ENCODE measurements around the gene CKB.

CKB gene

GRCh38 chr14:103522649-103523574 is at the start of gene CKB:
Gene CKB, minus strand, starts transcription at chr14:103522830. Its CDS starts 337 bp downstream, at chr14:103522493.
- Histone ChIP-seq H3K9me3 (ENCODE audit: control insufficient read depth, insufficient read depth, low read length) (no peaks in the 10 kb centered on the region), H3K4me1 (ENCODE audit: insufficient read depth, low read length) (peaks cover 5% of the 10 kb centered on the region; the same call in 1 of the 2 replicates), H3K36me3 (ENCODE audit: insufficient read depth, low read length) (no peaks in the 10 kb centered on the region), H3K9ac (ENCODE audit: low read depth, low read length) (peak within 1 kb of the TSS; percentile 76)

- H3K9me3 ChIP-seq (ENCODE audit: control insufficient read depth, insufficient read depth, low read length), result no peaks in the 10 kb centered on the region
- peaks cover 13% of the 10 kb centered on the region for H3K4me1 ChIP-seq (ENCODE audit: insufficient read depth, low read length)
- H3K36me3 ChIP-seq (ENCODE audit: insufficient read depth, low read length), result peaks cover 1% of the 10 kb centered on the region; the same call in 1 of the 2 replicates
- peak overlapping the region; percentile 10; the same call in 1 of the 2 replicates for H3K9ac ChIP-seq (ENCODE audit: low read depth, low read length)
Measured at GRCh38 chr14:103569408-103569807, 46.8 kb upstream of the CKB start.

GRCh38 chr14:103568952-103569351 is 46.3 kb upstream of the CKB start:
- H3K4me1 ChIP-seq (ENCODE audit: insufficient read depth, low read length), result peaks cover 13% of the 10 kb centered on the region
- no peaks in the 10 kb centered on the region for H3K36me3 ChIP-seq (ENCODE audit: insufficient read depth, low read length)
- H3K9ac ChIP-seq (ENCODE audit: low read depth, low read length), result peak overlapping the region; percentile 10; the same call in 1 of the 2 replicates
- no peaks in the 10 kb centered on the region for H3K9me3 ChIP-seq (ENCODE audit: control insufficient read depth, insufficient read depth, low read length)

- no peaks in the 10 kb centered on the region for H3K9me3 ChIP-seq (ENCODE audit: control insufficient read depth, insufficient read depth, low read length)
- peak overlapping the region; percentile 98 for H3K9ac ChIP-seq (ENCODE audit: low read depth, low read length)
- no peaks in the 10 kb centered on the region; the same call in 1 of the 2 replicates for H3K36me3 ChIP-seq (ENCODE audit: insufficient read depth, low read length)
- H3K4me1 ChIP-seq (ENCODE audit: insufficient read depth, low read length), result peaks cover 3% of the 10 kb centered on the region
Measured at GRCh38 chr14:103563844-103564505, 41.3 kb upstream of the CKB start.

GRCh38 chr14:103563226-103563620 is 40.6 kb upstream of the CKB start:
- H3K9ac ChIP-seq (ENCODE audit: low read depth, low read length), result peak overlapping the region; percentile 98
- no peaks in the 10 kb centered on the region; the same call in 1 of the 2 replicates for H3K4me1 ChIP-seq (ENCODE audit: insufficient read depth, low read length)
- no peaks in the 10 kb centered on the region for H3K9me3 ChIP-seq (ENCODE audit: control insufficient read depth, insufficient read depth, low read length)
- H3K36me3 ChIP-seq (ENCODE audit: insufficient read depth, low read length), result no peaks in the 10 kb centered on the region; the same call in 1 of the 2 replicates

- Histone ChIP-seq H3K36me3 (ENCODE audit: insufficient read depth, low read length) (no peaks in the 10 kb centered on the region; the same call in 1 of the 2 replicates), H3K4me1 (ENCODE audit: insufficient read depth, low read length) (no peaks in the 10 kb centered on the region; the same call in 1 of the 2 replicates), H3K9ac (ENCODE audit: low read depth, low read length) (peak within 1 kb of the TSS; percentile 98), H3K9me3 (ENCODE audit: control insufficient read depth, insufficient read depth, low read length) (no peaks in the 10 kb centered on the region)
Measured at GRCh38 chr14:103562429-103563225, 40.0 kb upstream of the CKB start, which contains the start of the genes BAG5 and COA8. Gene BAG5, minus strand, starts transcription at chr14:103562657. Its CDS starts 1,493 bp downstream, at chr14:103561164. Gene COA8, plus strand, starts transcription at chr14:103562960. Its CDS starts 42 bp downstream, at chr14:103563002.

GRCh38 chr14:103562179-103562428 is 39.5 kb upstream of the CKB start:
- no peaks in the 10 kb centered on the region; the same call in 1 of the 2 replicates for H3K4me1 ChIP-seq (ENCODE audit: insufficient read depth, low read length)
- H3K9ac ChIP-seq (ENCODE audit: low read depth, low read length), result peak overlapping the region; percentile 98
- no peaks in the 10 kb centered on the region for H3K9me3 ChIP-seq (ENCODE audit: control insufficient read depth, insufficient read depth, low read length)
- no peaks in the 10 kb centered on the region; the same call in 1 of the 2 replicates for H3K36me3 ChIP-seq (ENCODE audit: insufficient read depth, low read length)

GRCh38 chr14:103561381-103562178 is 39.0 kb upstream of the CKB start:
- H3K9me3 ChIP-seq (ENCODE audit: control insufficient read depth, insufficient read depth, low read length), result no peaks in the 10 kb centered on the region
- no peaks in the 10 kb centered on the region; the same call in 1 of the 2 replicates for H3K4me1 ChIP-seq (ENCODE audit: insufficient read depth, low read length)
- H3K36me3 ChIP-seq (ENCODE audit: insufficient read depth, low read length), result no peaks in the 10 kb centered on the region; the same call in 1 of the 2 replicates
- peak overlapping the region; percentile 98 for H3K9ac ChIP-seq (ENCODE audit: low read depth, low read length)

- Histone ChIP-seq H3K36me3 (ENCODE audit: insufficient read depth, low read length) (no peaks in the 10 kb centered on the region; the same call in 1 of the 2 replicates), H3K4me1 (ENCODE audit: insufficient read depth, low read length) (no peaks in the 10 kb centered on the region; the same call in 1 of the 2 replicates), H3K9ac (ENCODE audit: low read depth, low read length) (no peak overlapping the region), H3K9me3 (ENCODE audit: control insufficient read depth, insufficient read depth, low read length) (no peaks in the 10 kb centered on the region)
Measured at GRCh38 chr14:103560691-103561090, 38.1 kb upstream of the CKB start.

- Histone ChIP-seq H3K4me1 (ENCODE audit: insufficient read depth, low read length) (no peaks in the 10 kb centered on the region; the same call in 1 of the 2 replicates), H3K9me3 (ENCODE audit: control insufficient read depth, insufficient read depth, low read length) (no peaks in the 10 kb centered on the region), H3K36me3 (ENCODE audit: insufficient read depth, low read length) (no peaks in the 10 kb centered on the region; the same call in 1 of the 2 replicates), H3K9ac (ENCODE audit: low read depth, low read length) (no peak overlapping the region)
Measured at GRCh38 chr14:103559766-103560165, 37.1 kb upstream of the CKB start.

GRCh38 chr14:103558071-103558882 is 35.6 kb upstream of the CKB start:
- no peaks in the 10 kb centered on the region for H3K4me1 ChIP-seq (ENCODE audit: insufficient read depth, low read length)
- H3K36me3 ChIP-seq (ENCODE audit: insufficient read depth, low read length), result no peaks in the 10 kb centered on the region; the same call in 1 of the 2 replicates
- H3K9ac ChIP-seq (ENCODE audit: low read depth, low read length), result no peak overlapping the region
- no peaks in the 10 kb centered on the region for H3K9me3 ChIP-seq (ENCODE audit: control insufficient read depth, insufficient read depth, low read length)

GRCh38 chr14:103556946-103557758 is 34.5 kb upstream of the CKB start:
- Histone ChIP-seq H3K9me3 (ENCODE audit: control insufficient read depth, insufficient read depth, low read length) (no peaks in the 10 kb centered on the region), H3K4me1 (ENCODE audit: insufficient read depth, low read length) (no peaks in the 10 kb centered on the region), H3K36me3 (ENCODE audit: insufficient read depth, low read length) (no peaks in the 10 kb centered on the region; the same call in 1 of the 2 replicates), H3K9ac (ENCODE audit: low read depth, low read length) (no peak overlapping the region)
